ENCODE data around the gene CFAP298.

The CFAP298 gene

DNA sequence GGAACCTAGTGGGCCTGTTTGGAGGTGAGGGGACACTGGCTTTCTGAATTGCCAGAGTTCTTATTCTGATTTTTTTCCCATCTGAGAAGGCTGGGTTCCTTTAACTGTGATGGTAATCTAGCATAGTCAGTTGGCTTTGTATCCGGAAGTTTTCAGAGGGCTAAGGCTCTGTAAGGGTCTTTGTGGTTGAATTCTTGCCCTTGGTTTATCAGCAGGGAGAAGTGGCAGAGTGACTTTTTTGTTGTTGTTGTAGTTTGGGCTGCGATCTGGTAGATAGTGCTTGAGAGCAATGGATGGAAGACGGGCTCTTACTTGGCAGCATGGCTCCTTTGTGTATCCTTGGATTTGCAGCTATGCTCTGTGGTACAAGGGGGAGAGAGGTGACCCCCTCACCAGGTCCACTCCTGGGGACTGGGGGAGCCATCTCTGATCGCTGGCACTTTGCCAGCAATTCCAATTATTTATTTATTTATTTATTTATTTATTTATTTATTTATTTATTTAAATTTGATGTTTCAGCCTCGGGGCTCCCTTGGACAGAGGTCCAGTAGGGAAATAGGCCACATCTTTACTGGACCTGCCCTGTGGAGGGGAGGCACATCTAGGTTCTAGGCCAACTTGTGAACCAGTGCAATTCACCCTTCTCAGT lies 45.3 kb downstream of the CFAP298 start (continued):
- TF ChIP-seq ZNF510 (tag by site-specific recombination; IDR thresholded peaks at IDR 0.05; ENCODE audit: insufficient replicate concordance) (peak; percentile 88), ZNF664 (tag by site-specific recombination; IDR thresholded peaks at IDR 0.05) (0 out of 2 replicates have a peak, but pooled peaks have one; percentile 24), ZNF426 (tag by site-specific recombination; IDR thresholded peaks at IDR 0.05) (peak; percentile 91), ZNF433 (tag by site-specific recombination; IDR thresholded peaks at IDR 0.05; ENCODE audit: low read depth) (0 out of 2 replicates have a peak, but pooled peaks have one; percentile 41), ZBTB21 (tag by site-specific recombination; IDR thresholded peaks at IDR 0.05) (peak; percentile 58; the same call in 1 of the 2 replicates), ZNF560 (tag by site-specific recombination; IDR thresholded peaks at IDR 0.05; ENCODE audit: borderline replicate concordance) (peak; percentile 77; the same call in 1 of the 2 replicates), ZNF670 (tag by site-specific recombination; IDR thresholded peaks at IDR 0.05; ENCODE audit: low read depth) (no peak), HIC1 (tag by site-specific recombination; IDR thresholded peaks at IDR 0.05) (no peak), ZSCAN23 (tag by site-specific recombination; IDR thresholded peaks at IDR 0.05) (no peak), ZBTB8A (tag by site-specific recombination; IDR thresholded peaks at IDR 0.05) (peak; percentile 69), ZNF18 (tag by site-specific recombination; IDR thresholded peaks at IDR 0.05) (0 out of 2 replicates have a peak, but pooled peaks have one; percentile 20), ZNF449 (tag by site-specific recombination; IDR thresholded peaks at IDR 0.05) (no peak), ZNF843 (tag by site-specific recombination; IDR thresholded peaks at IDR 0.05) (no peak), KLF7 (tag by site-specific recombination; IDR thresholded peaks at IDR 0.05; ENCODE audit: borderline replicate concordance) (no peak), ZBTB10 (tag by site-specific recombination; IDR thresholded peaks at IDR 0.05) (no peak), ZNF202 (tag by site-specific recombination; IDR thresholded peaks at IDR 0.05; ENCODE audit: borderline replicate concordance) (0 out of 2 replicates have a peak, but pooled peaks have one; percentile 53), ZNF558 (tag by site-specific recombination; IDR thresholded peaks at IDR 0.05) (0 out of 2 replicates have a peak, but pooled peaks have one; percentile 34), ZBTB20 (tag by site-specific recombination; IDR thresholded peaks at IDR 0.05) (no peak), ZNF514 (tag by site-specific recombination; IDR thresholded peaks at IDR 0.05) (no peak), BCL6B (tag by site-specific recombination; IDR thresholded peaks at IDR 0.05) (no peak), ZNF362 (tag by site-specific recombination; IDR thresholded peaks at IDR 0.05) (no peak)
- TF ChIP-seq, protein P1, sequence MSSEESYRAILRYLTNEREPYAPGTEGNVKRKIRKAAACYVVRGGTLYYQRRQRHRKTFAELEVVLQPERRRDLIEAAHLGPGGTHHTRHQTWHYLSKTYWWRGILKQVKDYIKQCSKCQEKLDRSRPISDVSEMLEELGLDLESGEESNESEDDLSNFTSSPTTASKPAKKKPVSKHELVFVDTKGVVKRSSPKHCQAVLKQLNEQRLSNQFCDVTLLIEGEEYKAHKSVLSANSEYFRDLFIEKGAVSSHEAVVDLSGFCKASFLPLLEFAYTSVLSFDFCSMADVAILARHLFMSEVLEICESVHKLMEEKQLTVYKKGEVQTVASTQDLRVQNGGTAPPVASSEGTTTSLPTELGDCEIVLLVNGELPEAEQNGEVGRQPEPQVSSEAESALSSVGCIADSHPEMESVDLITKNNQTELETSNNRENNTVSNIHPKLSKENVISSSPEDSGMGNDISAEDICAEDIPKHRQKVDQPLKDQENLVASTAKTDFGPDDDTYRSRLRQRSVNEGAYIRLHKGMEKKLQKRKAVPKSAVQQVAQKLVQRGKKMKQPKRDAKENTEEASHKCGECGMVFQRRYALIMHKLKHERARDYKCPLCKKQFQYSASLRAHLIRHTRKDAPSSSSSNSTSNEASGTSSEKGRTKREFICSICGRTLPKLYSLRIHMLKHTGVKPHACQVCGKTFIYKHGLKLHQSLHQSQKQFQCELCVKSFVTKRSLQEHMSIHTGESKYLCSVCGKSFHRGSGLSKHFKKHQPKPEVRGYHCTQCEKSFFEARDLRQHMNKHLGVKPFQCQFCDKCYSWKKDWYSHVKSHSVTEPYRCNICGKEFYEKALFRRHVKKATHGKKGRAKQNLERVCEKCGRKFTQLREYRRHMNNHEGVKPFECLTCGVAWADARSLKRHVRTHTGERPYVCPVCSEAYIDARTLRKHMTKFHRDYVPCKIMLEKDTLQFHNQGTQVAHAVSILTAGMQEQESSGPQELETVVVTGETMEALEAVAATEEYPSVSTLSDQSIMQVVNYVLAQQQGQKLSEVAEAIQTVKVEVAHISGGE (tag by site-specific recombination; conservative IDR thresholded peaks at IDR 0.05; ENCODE audit: low read depth) = peak; percentile 77
- TF ChIP-seq, protein P2, sequence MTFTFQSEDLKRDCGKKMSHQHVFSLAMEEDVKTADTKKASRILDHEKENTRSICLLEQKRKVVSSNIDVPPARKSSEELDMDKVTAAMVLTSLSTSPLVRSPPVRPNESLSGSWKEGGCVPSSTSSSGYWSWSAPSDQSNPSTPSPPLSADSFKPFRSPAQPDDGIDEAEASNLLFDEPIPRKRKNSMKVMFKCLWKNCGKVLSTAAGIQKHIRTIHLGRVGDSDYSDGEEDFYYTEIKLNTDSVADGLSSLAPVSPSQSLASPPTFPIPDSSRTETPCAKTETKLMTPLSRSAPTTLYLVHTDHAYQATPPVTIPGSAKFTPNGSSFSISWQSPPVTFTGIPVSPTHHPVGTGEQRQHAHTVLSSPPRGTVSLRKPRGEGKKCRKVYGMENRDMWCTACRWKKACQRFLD (tag by site-specific recombination; IDR thresholded peaks at IDR 0.05) = no peak
